ENCODE results near the gene SWAP70. TPM values are rescaled to one million over a fixed set of nuclear protein-coding genes. Genes with fewer than 3 reads are reported as not detected.

Gene SWAP70
- total RNA-seq, 1 donor from 2014 or later: 20.4 TPM

- H3K4me1 Mint-ChIP-seq (ENCODE audit: low read depth): peaks cover 39% of the 10 kb centered on the region
- DNase-seq (ENCODE audit: low spot score): no peak
- H3K4me3 Mint-ChIP-seq (ENCODE audit: unreplicated experiment): no peak overlapping the region
- H3K27me3 Mint-ChIP-seq (ENCODE audit: low read depth): no peaks in the 10 kb centered on the region
- peaks cover under 1% of the 10 kb centered on the region for H3K36me3 Mint-ChIP-seq (ENCODE audit: low read depth)
- peak overlapping the region; percentile 7 for H3K27ac Mint-ChIP-seq (ENCODE audit: unreplicated experiment)
- H3K9me3 Mint-ChIP-seq (ENCODE audit: low read depth): no peaks in the 10 kb centered on the region
- no peak for TF ChIP-seq CTCF (IDR thresholded peaks at IDR 0.05)
Observed at GRCh38 chr11:9678576-9678975, 14.7 kb downstream of the SWAP70 start.

- no peak overlapping the region for H3K4me3 Mint-ChIP-seq (ENCODE audit: unreplicated experiment)
- no peaks in the 10 kb centered on the region for H3K36me3 Mint-ChIP-seq (ENCODE audit: low read depth)
- H3K27me3 Mint-ChIP-seq (ENCODE audit: low read depth): no peaks in the 10 kb centered on the region
- H3K27ac Mint-ChIP-seq (ENCODE audit: unreplicated experiment): no peak overlapping the region
- H3K9me3 Mint-ChIP-seq (ENCODE audit: low read depth): no peaks in the 10 kb centered on the region
- H3K4me1 Mint-ChIP-seq (ENCODE audit: low read depth): peaks cover 33% of the 10 kb centered on the region
- no peak for DNase-seq (ENCODE audit: low spot score)
- TF ChIP-seq CTCF (IDR thresholded peaks at IDR 0.05): no peak
Observed at GRCh38 chr11:9680028-9680427, 16.2 kb downstream of the SWAP70 start.

GRCh38 chr11:9681583-9682372, 17.9 kb downstream of the SWAP70 start:
- no peak for TF ChIP-seq CTCF (IDR thresholded peaks at IDR 0.05)
- Mint-ChIP-seq H3K27ac (ENCODE audit: unreplicated experiment) (no peak overlapping the region), H3K36me3 (ENCODE audit: low read depth) (no peaks in the 10 kb centered on the region), H3K27me3 (ENCODE audit: low read depth) (no peaks in the 10 kb centered on the region), H3K9me3 (ENCODE audit: low read depth) (no peaks in the 10 kb centered on the region), H3K4me1 (ENCODE audit: low read depth) (peaks cover 26% of the 10 kb centered on the region), H3K4me3 (ENCODE audit: unreplicated experiment) (no peak overlapping the region)
- no peak for DNase-seq (ENCODE audit: low spot score)

- Mint-ChIP-seq H3K4me3 (ENCODE audit: unreplicated experiment) (no peak overlapping the region), H3K9me3 (ENCODE audit: low read depth) (no peaks in the 10 kb centered on the region), H3K27ac (ENCODE audit: unreplicated experiment) (no peak overlapping the region), H3K4me1 (ENCODE audit: low read depth) (peaks cover 18% of the 10 kb centered on the region), H3K36me3 (ENCODE audit: low read depth) (no peaks in the 10 kb centered on the region), H3K27me3 (ENCODE audit: low read depth) (no peaks in the 10 kb centered on the region)
- TF ChIP-seq CTCF (IDR thresholded peaks at IDR 0.05): no peak
- DNase-seq (ENCODE audit: low spot score): no peak
Observed at GRCh38 chr11:9687711-9688477, 24.0 kb downstream of the SWAP70 start.

GRCh38 chr11:9688716-9689511, 25.0 kb downstream of the SWAP70 start:
- Mint-ChIP-seq H3K4me1 (ENCODE audit: low read depth) (peaks cover 17% of the 10 kb centered on the region), H3K9me3 (ENCODE audit: low read depth) (no peaks in the 10 kb centered on the region), H3K36me3 (ENCODE audit: low read depth) (no peaks in the 10 kb centered on the region), H3K27me3 (ENCODE audit: low read depth) (no peaks in the 10 kb centered on the region), H3K27ac (ENCODE audit: unreplicated experiment) (no peak overlapping the region), H3K4me3 (ENCODE audit: unreplicated experiment) (no peak overlapping the region)
- TF ChIP-seq CTCF (IDR thresholded peaks at IDR 0.05): no peak
- DNase-seq (ENCODE audit: low spot score): no peak

All from chondrocyte (in vitro differentiated cells).